K562 (cell line): Measurements from ENCODE around the gene CAPRIN1. TPM values are rescaled to one million over a fixed set of nuclear protein-coding genes. Genes with fewer than 3 reads are reported as not detected.

Source experiments
- CSDE1 ChIP-seq, 2 experiments: fragments of 450-650 bp; IDR thresholded peaks; 2 replicates each; pipeline ENCODE4 v1.6.1; 2016; ENCODE audit warnings: mild to moderate bottlenecking in 1 of 2
- RFX1 ChIP-seq: fragments of 450-650 bp; IDR thresholded peaks from 2 replicates; pipeline ENCODE4 v1.6.1; 2016; ENCODE audit warnings: mild to moderate bottlenecking, moderate library complexity
- TCFL5 ChIP-seq: fragments of 250-450 bp; sonication (Bioruptor Pico); conservative IDR thresholded peaks from 2 replicates; pipeline ENCODE4 v1.6.1; 2021; ENCODE audit warnings: mild to moderate bottlenecking, moderate library complexity, matching md5 sums
- TSC22D4 ChIP-seq: fragments of 450-650 bp; IDR thresholded peaks from 2 replicates; pipeline ENCODE4 v1.6.1; 2016; ENCODE audit warnings: missing genetic modification characterization, missing biosample characterization, control low read depth
- ZFPM2 ChIP-seq: fragments of 250-450 bp; sonication (Bioruptor Pico); IDR thresholded peaks from 2 replicates; pipeline ENCODE4 v1.5.1; 2022; ENCODE audit warnings: mild to moderate bottlenecking
- ZNF134 ChIP-seq: fragments of 250-450 bp; sonication (Bioruptor Pico); conservative IDR thresholded peaks from 2 replicates; pipeline ENCODE4 v1.4.0; 2020
- ZNF507 ChIP-seq: conservative IDR thresholded peaks from 2 replicates; pipeline ENCODE4 v1.6.1; 2017; ENCODE audit warnings: missing genetic modification characterization, missing compliant biosample characterization
- polyA plus RNA-seq, 8 experiments: library from polyadenylated mRNA; depleted of rRNA in 4 of 8; stranded (reverse) in 5 of 8; unstranded in 3 of 8; fragments of >200 nt; fragmentation: Nextera tagmentation in 2 of 8; fragmentation: Illumina TruSeq in 1 of 8; extraction: Ambion mirVana in 2 of 8; extraction: Trizol in 1 of 8; gene quantifications; 2 replicates each; pipeline versions ENCODE4 v1.2.1 to v1.2.3, GENCODE V29; 2011 to 2014; ENCODE audit warnings: inconsistent platforms in 1 of 8, missing spikeins in 1 of 8
- total RNA-seq, 7 experiments: library from RNA; depleted of rRNA in 6 of 7; stranded (reverse); fragments of >200 nt in 6 of 7; fragmentation: Illumina TruSeq in 2 of 7; extraction: Trizol in 2 of 7; gene quantifications; 2 replicates each; pipeline versions ENCODE4 v1.2.1 to v1.2.3, GENCODE V29; 2011 to 2021; ENCODE audit warnings: low replicate concordance in 1 of 7
- TF ChIP-seq, protein P1 (sequence below), 2 experiments: IDR thresholded peaks; 2 replicates each; pipeline ENCODE4 v1.6.1; 2012; ENCODE audit warnings: improper control_type of control experiment in 2 of 2, low read depth in 2 of 2, low read length in 2 of 2, borderline replicate concordance in 1 of 2
- TF ChIP-seq, protein P2 (sequence below): fragments of 200-800 bp; sonication (Bioruptor generic); IDR thresholded peaks from 2 replicates; pipeline ENCODE4 v1.6.1; 2017; ENCODE audit warnings: missing genetic modification characterization, missing compliant biosample characterization
- TF ChIP-seq, protein P3 (sequence below): fragments of 250-450 bp; sonication (Bioruptor Pico); IDR thresholded peaks from 2 replicates; pipeline ENCODE4 v1.8.0; 2022; ENCODE audit warnings: moderate library complexity, mild to moderate bottlenecking, inconsistent platforms
- TF ChIP-seq, protein P4 (sequence below): fragments of 450-650 bp; IDR thresholded peaks from 2 replicates; pipeline ENCODE4 v1.6.1; 2016; ENCODE audit warnings: mild to moderate bottlenecking, moderate library complexity

Gene CAPRIN1
- total and polyA plus RNA-seq, 9 of the 15 experiments (the other 6 are each of a cell fraction or from before 2014, with no cell fraction given), result 49.6 to 271 (median 244) TPM

DNA sequence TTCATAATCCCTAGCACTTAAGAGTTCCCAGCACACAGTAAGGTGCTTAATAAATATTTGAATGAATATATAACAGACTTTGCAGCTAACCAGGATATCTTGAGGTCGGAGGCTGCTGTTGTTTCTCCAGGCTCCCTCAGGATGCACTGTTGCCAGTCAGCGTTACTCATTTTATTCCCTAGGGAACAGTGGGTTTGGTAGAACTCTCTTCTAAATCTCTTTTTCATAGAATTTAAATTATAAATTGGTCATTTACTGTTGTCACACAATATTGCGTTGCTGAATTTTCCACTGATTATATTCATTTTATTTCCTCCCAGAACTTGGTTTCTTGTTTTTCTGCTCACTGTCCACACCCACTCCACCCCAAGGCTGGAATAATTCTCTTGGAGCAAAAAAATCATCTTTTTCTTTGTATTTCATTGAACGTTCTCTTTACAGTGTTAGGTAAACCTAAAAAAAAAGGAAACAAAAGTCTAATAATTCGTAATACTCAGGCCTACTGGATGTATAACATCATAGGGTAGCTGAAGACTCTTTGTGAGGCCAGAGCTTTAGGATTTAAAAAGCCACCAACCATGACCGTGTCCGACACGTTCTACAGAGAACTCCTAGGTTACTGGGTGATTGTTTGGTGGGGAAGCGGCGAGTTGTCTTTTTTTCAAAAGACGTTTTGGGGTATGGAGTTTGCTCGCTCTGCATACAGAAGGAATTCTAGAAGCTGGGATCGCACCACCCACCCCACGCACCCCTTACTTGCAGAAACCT is 766 bp upstream of the CAPRIN1 start (continued):
- TF ChIP-seq, protein P1, sequence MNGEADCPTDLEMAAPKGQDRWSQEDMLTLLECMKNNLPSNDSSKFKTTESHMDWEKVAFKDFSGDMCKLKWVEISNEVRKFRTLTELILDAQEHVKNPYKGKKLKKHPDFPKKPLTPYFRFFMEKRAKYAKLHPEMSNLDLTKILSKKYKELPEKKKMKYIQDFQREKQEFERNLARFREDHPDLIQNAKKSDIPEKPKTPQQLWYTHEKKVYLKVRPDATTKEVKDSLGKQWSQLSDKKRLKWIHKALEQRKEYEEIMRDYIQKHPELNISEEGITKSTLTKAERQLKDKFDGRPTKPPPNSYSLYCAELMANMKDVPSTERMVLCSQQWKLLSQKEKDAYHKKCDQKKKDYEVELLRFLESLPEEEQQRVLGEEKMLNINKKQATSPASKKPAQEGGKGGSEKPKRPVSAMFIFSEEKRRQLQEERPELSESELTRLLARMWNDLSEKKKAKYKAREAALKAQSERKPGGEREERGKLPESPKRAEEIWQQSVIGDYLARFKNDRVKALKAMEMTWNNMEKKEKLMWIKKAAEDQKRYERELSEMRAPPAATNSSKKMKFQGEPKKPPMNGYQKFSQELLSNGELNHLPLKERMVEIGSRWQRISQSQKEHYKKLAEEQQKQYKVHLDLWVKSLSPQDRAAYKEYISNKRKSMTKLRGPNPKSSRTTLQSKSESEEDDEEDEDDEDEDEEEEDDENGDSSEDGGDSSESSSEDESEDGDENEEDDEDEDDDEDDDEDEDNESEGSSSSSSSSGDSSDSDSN (IDR thresholded peaks at IDR 0.05; ENCODE audit: borderline replicate concordance in 1 of 2, low read depth in 2 of 2, low read length in 2 of 2), result no peak
- TF ChIP-seq ZNF507 (tag) (no peak), ZFPM2 (CRISPR knock-in tag) (no peak), CSDE1 (IDR thresholded peaks at IDR 0.05) (0 out of 4 replicates have a peak, but pooled peaks of 1 of the 2 experiments have one; percentile 18), TSC22D4 (tag) (0 out of 2 replicates have a peak, but pooled peaks have one; percentile 26), TCFL5 (CRISPR knock-in tag) (no peak), RFX1 (0 out of 2 replicates have a peak, but pooled peaks have one; percentile 12), ZNF134 (CRISPR knock-in tag) (no peak)
- TF ChIP-seq, protein P2, sequence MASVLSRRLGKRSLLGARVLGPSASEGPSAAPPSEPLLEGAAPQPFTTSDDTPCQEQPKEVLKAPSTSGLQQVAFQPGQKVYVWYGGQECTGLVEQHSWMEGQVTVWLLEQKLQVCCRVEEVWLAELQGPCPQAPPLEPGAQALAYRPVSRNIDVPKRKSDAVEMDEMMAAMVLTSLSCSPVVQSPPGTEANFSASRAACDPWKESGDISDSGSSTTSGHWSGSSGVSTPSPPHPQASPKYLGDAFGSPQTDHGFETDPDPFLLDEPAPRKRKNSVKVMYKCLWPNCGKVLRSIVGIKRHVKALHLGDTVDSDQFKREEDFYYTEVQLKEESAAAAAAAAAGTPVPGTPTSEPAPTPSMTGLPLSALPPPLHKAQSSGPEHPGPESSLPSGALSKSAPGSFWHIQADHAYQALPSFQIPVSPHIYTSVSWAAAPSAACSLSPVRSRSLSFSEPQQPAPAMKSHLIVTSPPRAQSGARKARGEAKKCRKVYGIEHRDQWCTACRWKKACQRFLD (CRISPR knock-in tag), result peak; percentile 21; the same call in 1 of the 2 replicates
- TF ChIP-seq, protein P3, sequence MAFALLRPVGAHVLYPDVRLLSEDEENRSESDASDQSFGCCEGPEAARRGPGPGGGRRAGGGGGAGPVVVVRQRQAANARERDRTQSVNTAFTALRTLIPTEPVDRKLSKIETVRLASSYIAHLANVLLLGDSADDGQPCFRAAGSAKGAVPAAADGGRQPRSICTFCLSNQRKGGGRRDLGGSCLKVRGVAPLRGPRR, result no peak
- TF ChIP-seq, protein P4, sequence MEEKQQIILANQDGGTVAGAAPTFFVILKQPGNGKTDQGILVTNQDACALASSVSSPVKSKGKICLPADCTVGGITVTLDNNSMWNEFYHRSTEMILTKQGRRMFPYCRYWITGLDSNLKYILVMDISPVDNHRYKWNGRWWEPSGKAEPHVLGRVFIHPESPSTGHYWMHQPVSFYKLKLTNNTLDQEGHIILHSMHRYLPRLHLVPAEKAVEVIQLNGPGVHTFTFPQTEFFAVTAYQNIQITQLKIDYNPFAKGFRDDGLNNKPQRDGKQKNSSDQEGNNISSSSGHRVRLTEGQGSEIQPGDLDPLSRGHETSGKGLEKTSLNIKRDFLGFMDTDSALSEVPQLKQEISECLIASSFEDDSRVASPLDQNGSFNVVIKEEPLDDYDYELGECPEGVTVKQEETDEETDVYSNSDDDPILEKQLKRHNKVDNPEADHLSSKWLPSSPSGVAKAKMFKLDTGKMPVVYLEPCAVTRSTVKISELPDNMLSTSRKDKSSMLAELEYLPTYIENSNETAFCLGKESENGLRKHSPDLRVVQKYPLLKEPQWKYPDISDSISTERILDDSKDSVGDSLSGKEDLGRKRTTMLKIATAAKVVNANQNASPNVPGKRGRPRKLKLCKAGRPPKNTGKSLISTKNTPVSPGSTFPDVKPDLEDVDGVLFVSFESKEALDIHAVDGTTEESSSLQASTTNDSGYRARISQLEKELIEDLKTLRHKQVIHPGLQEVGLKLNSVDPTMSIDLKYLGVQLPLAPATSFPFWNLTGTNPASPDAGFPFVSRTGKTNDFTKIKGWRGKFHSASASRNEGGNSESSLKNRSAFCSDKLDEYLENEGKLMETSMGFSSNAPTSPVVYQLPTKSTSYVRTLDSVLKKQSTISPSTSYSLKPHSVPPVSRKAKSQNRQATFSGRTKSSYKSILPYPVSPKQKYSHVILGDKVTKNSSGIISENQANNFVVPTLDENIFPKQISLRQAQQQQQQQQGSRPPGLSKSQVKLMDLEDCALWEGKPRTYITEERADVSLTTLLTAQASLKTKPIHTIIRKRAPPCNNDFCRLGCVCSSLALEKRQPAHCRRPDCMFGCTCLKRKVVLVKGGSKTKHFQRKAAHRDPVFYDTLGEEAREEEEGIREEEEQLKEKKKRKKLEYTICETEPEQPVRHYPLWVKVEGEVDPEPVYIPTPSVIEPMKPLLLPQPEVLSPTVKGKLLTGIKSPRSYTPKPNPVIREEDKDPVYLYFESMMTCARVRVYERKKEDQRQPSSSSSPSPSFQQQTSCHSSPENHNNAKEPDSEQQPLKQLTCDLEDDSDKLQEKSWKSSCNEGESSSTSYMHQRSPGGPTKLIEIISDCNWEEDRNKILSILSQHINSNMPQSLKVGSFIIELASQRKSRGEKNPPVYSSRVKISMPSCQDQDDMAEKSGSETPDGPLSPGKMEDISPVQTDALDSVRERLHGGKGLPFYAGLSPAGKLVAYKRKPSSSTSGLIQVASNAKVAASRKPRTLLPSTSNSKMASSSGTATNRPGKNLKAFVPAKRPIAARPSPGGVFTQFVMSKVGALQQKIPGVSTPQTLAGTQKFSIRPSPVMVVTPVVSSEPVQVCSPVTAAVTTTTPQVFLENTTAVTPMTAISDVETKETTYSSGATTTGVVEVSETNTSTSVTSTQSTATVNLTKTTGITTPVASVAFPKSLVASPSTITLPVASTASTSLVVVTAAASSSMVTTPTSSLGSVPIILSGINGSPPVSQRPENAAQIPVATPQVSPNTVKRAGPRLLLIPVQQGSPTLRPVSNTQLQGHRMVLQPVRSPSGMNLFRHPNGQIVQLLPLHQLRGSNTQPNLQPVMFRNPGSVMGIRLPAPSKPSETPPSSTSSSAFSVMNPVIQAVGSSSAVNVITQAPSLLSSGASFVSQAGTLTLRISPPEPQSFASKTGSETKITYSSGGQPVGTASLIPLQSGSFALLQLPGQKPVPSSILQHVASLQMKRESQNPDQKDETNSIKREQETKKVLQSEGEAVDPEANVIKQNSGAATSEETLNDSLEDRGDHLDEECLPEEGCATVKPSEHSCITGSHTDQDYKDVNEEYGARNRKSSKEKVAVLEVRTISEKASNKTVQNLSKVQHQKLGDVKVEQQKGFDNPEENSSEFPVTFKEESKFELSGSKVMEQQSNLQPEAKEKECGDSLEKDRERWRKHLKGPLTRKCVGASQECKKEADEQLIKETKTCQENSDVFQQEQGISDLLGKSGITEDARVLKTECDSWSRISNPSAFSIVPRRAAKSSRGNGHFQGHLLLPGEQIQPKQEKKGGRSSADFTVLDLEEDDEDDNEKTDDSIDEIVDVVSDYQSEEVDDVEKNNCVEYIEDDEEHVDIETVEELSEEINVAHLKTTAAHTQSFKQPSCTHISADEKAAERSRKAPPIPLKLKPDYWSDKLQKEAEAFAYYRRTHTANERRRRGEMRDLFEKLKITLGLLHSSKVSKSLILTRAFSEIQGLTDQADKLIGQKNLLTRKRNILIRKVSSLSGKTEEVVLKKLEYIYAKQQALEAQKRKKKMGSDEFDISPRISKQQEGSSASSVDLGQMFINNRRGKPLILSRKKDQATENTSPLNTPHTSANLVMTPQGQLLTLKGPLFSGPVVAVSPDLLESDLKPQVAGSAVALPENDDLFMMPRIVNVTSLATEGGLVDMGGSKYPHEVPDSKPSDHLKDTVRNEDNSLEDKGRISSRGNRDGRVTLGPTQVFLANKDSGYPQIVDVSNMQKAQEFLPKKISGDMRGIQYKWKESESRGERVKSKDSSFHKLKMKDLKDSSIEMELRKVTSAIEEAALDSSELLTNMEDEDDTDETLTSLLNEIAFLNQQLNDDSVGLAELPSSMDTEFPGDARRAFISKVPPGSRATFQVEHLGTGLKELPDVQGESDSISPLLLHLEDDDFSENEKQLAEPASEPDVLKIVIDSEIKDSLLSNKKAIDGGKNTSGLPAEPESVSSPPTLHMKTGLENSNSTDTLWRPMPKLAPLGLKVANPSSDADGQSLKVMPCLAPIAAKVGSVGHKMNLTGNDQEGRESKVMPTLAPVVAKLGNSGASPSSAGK, result 0 out of 2 replicates have a peak, but pooled peaks have one; percentile 35
